Body of pancreas (tissue), 4 donors: ENCODE measurements around the gene ETS1.

Experiments used
- POLR2A ChIP-seq, 3 donors: fragments of 450-650 bp; IDR thresholded peaks; one replicate each; pipeline ENCODE4 v1.6.1; 2016; ENCODE audit warnings: antibody characterized with exemption in 3 of 3, mild to moderate bottlenecking in 2 of 3
- TF ChIP-seq, protein P1 (sequence below), 7 experiments: fragments of 450-650 bp in 4 of 7; fragments of 200-600 bp in 3 of 7; sonication (generic) in 3 of 7; IDR thresholded peaks; one replicate each; pipeline ENCODE4 v1.5.1; 2016 to 2019; ENCODE audit warnings: antibody characterized with exemption in 7 of 7

DNA sequence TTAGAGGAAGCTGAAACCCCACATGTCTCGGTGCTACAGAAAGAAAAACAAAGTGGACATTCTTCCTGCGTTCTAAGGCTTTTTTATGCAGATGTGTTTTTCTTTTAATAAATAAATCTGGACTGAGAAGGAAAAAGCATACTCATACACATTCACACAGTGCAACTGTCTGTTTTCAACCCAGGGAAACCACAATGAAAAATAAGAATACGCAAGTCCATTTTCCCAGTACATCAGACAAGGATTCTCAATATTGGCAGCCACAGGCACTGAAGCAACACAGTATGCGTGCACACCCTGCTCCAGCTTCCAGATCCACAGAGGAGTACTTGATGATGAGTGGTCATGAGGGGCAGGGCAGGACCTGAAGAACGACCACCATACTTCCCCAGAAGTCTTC, 86.9 kb downstream of the ETS1 start:
- TF ChIP-seq, protein P1, sequence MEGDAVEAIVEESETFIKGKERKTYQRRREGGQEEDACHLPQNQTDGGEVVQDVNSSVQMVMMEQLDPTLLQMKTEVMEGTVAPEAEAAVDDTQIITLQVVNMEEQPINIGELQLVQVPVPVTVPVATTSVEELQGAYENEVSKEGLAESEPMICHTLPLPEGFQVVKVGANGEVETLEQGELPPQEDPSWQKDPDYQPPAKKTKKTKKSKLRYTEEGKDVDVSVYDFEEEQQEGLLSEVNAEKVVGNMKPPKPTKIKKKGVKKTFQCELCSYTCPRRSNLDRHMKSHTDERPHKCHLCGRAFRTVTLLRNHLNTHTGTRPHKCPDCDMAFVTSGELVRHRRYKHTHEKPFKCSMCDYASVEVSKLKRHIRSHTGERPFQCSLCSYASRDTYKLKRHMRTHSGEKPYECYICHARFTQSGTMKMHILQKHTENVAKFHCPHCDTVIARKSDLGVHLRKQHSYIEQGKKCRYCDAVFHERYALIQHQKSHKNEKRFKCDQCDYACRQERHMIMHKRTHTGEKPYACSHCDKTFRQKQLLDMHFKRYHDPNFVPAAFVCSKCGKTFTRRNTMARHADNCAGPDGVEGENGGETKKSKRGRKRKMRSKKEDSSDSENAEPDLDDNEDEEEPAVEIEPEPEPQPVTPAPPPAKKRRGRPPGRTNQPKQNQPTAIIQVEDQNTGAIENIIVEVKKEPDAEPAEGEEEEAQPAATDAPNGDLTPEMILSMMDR (IDR thresholded peaks at IDR 0.05) = no peak
- no peak for TF ChIP-seq POLR2A (IDR thresholded peaks at IDR 0.05)
